K562 (cell line): ENCODE results near the gene CROCC2. TPM values are rescaled to one million over a fixed set of nuclear protein-coding genes. Genes with fewer than 3 reads are reported as not detected.

ENCODE experiments used
- ATAC-seq: fragments of 200-7000 bp; cut with Tn5 transposase; 3 replicates; pipeline ENCODE4 v1.9.1; 2020; ENCODE audit warnings: moderate library complexity
- BruUV-seq: library from RNA; stranded (reverse); fragments of 400-500 nt; replicated peaks from 2 replicates; lab custom pipeline; 2021; lab: Mats Ljungman, UMichigan
- CTCF ChIA-PET: fragments of 300-600 bp; formaldehyde crosslinking; extraction: SDS; loops from one replicate; lab custom pipeline; 2021; ENCODE audit warnings: low intra/inter-chr PET ratio; lab: Yijun Ruan, JAX
- POLR2A ChIA-PET: fragments of 300-600, 350-650 bp; sonication (Branson Sonifier 250); formaldehyde crosslinking; extraction: SDS; loops from one replicate; lab custom pipeline; 2021; ENCODE audit warnings: antibody characterized with exemption, inconsistent platforms; lab: Yijun Ruan, JAX
- DNase-seq, 4 experiments: peaks; one replicate each; pipeline versions ENCODE4 v3.0.0 to v3.0.0-alpha.2; 2011 to 2018; ENCODE audit warnings: low spot score in 3 of 4, mixed read lengths in 3 of 4; ENCODE audit errors: extremely low read depth in 1 of 4
- FAIRE-seq: peaks from 2 replicates; lab custom pipeline; 2011; peaks lifted over from hg19 to GRCh38; lab: Jason Lieb, UNC
- H2AFZ ChIP-seq: 2 replicates; pipeline ENCODE4 v1.6.0; 2011; ENCODE audit warnings: low read depth, low read length, control low read depth, inconsistent platforms
- H3K27ac ChIP-seq: fragments of 200-600 bp; 3 replicates; pipeline ENCODE4 v1.8.0; 2011; ENCODE audit warnings: low read depth, mild to moderate bottlenecking, control low read depth, inconsistent platforms, low read length, moderate library complexity, mixed read lengths; ENCODE audit errors: extremely low read depth
- H3K27me3 ChIP-seq, 2 experiments: fragments of 300-600 bp in 1 of 2; 2 replicates in 1 of 2; 3 replicates in 1 of 2; pipeline versions ENCODE4 v1.6.0 to v1.8.0; 2011; ENCODE audit warnings: inconsistent platforms in 2 of 2, low read length in 2 of 2, mild to moderate bottlenecking in 1 of 2, mixed read lengths in 1 of 2, moderate library complexity in 1 of 2; ENCODE audit not compliant: control insufficient read depth in 2 of 2, insufficient read depth in 2 of 2
- H3K36me3 ChIP-seq: fragments of 300-600 bp; 3 replicates; pipeline ENCODE4 v1.8.0; 2011; ENCODE audit warnings: mild to moderate bottlenecking, low read length, inconsistent platforms; ENCODE audit not compliant: control insufficient read depth, insufficient read depth
- H3K4me1 ChIP-seq, 2 experiments: fragments of 200-600 bp in 1 of 2; replicated peaks in 1 of 2; 2 replicates in 1 of 2; 3 replicates in 1 of 2; pipeline versions ENCODE4 v1.5.1 to v1.8.0; 2011; ENCODE audit warnings: inconsistent platforms in 2 of 2, low read length in 2 of 2, mild to moderate bottlenecking in 1 of 2, mixed read lengths in 1 of 2, moderate library complexity in 1 of 2; ENCODE audit not compliant: control insufficient read depth in 2 of 2, insufficient read depth in 2 of 2
- H3K4me2 ChIP-seq: 2 replicates; pipeline ENCODE4 v1.6.1; 2011; ENCODE audit warnings: low read length, control low read depth, inconsistent platforms, mixed read lengths; ENCODE audit not compliant: insufficient read depth
- H3K4me3 ChIP-seq: fragments of 200-600 bp; sonication (generic), shearing (Covaris generic); 2 replicates; pipeline ENCODE4 v1.5.1; 2016; ENCODE audit warnings: control low read depth, inconsistent platforms
- H3K79me2 ChIP-seq: fragments of 200-600 bp; 3 replicates; pipeline ENCODE4 v1.8.0; 2011; ENCODE audit warnings: low read length, inconsistent platforms; ENCODE audit not compliant: control insufficient read depth, insufficient read depth
- H3K9ac ChIP-seq, 2 experiments: 2 replicates each; pipeline versions ENCODE4 v1.6.0 to v1.6.1; 2011; ENCODE audit warnings: low read depth in 2 of 2, low read length in 2 of 2, control low read depth in 1 of 2, inconsistent platforms in 1 of 2, mild to moderate bottlenecking in 1 of 2, mixed read lengths in 1 of 2; ENCODE audit not compliant: insufficient read depth in 1 of 2
- H3K9me1 ChIP-seq: one replicate; pipeline ENCODE4 v1.6.0; 2011; ENCODE audit warnings: inconsistent platforms, mild to moderate bottlenecking, low read length, moderate library complexity; ENCODE audit not compliant: control insufficient read depth, insufficient read depth
- H3K9me3 ChIP-seq: replicated peaks from 2 replicates; pipeline ENCODE4 v1.5.1; 2011; ENCODE audit warnings: low read depth, low read length, inconsistent platforms; ENCODE audit not compliant: control insufficient read depth, insufficient read depth
- H4K20me1 ChIP-seq: replicated peaks from 2 replicates; pipeline ENCODE4 v1.6.1; 2011; ENCODE audit warnings: low read length, inconsistent platforms, mixed read lengths; ENCODE audit not compliant: control insufficient read depth, insufficient read depth
- MLLT1 ChIP-seq, 2 experiments: fragments of 450-650 bp; IDR thresholded peaks; 2 replicates each; pipeline ENCODE4 v1.6.1; 2016
- ZBTB40 ChIP-seq, 2 experiments: fragments of 450-650 bp in 1 of 2; sonication (generic) in 1 of 2; formaldehyde crosslinking in 1 of 2; IDR thresholded peaks; 2 replicates each; pipeline versions ENCODE4 v1.7.1 to v1.9.0; 2016 to 2022; ENCODE audit warnings: inconsistent platforms in 1 of 2, mild to moderate bottlenecking in 1 of 2, missing genetic modification reagents in 1 of 2
- ZMIZ1 ChIP-seq, 2 experiments: fragments of 150-350 bp in 1 of 2; IDR thresholded peaks; 2 replicates each; pipeline ENCODE4 v1.6.1; 2012 to 2016; ENCODE audit warnings: low read depth in 2 of 2, low read length in 2 of 2, mild to moderate bottlenecking in 1 of 2, moderate library complexity in 1 of 2
- WGBS: fragments of 100-300 bp; shearing (Covaris generic); methylation state at CpG from one replicate; pipeline ENCODE4 v1.1.6; 2016; ENCODE audit warnings: low coverage, mixed read lengths; ENCODE audit not compliant: insufficient coverage; ENCODE audit errors: missing lambda C conversion rate; 5-methylcytosine and 5-hydroxymethylcytosine counted together
- in situ Hi-C: fragments of 300-500 bp; cut with MboI; formaldehyde crosslinking; loops from 4 replicates; pipeline ENCODE4 v1.15.0; 2018; ENCODE audit warnings: inconsistent platforms, mixed read lengths
- intact Hi-C: fragments of 100-400 bp; cut with micrococcal nuclease; formaldehyde crosslinking; loops from 2 replicates; pipeline ENCODE4 v1.14.2; 2022
- polyA plus RNA-seq, 8 experiments: library from polyadenylated mRNA; depleted of rRNA in 4 of 8; stranded (reverse) in 5 of 8; unstranded in 3 of 8; fragments of >200 nt; fragmentation: Nextera tagmentation in 2 of 8; fragmentation: Illumina TruSeq in 1 of 8; extraction: Ambion mirVana in 2 of 8; extraction: Trizol in 1 of 8; gene quantifications; 2 replicates each; pipeline versions ENCODE4 v1.2.1 to v1.2.3, GENCODE V29; 2011 to 2014; ENCODE audit warnings: inconsistent platforms in 1 of 8, missing spikeins in 1 of 8
- total RNA-seq, 7 experiments: library from RNA; depleted of rRNA in 6 of 7; stranded (reverse); fragments of >200 nt in 6 of 7; fragmentation: Illumina TruSeq in 2 of 7; extraction: Trizol in 2 of 7; gene quantifications; 2 replicates each; pipeline versions ENCODE4 v1.2.1 to v1.2.3, GENCODE V29; 2011 to 2021; ENCODE audit warnings: low replicate concordance in 1 of 7

The CROCC2 gene
- total and polyA plus RNA-seq, 9 of the 15 experiments (the other 6 are each of a cell fraction or from before 2014, with no cell fraction given): not detected

GRCh38 chr2:240997856-240998705 is 91.9 kb downstream of the CROCC2 start, which contains the start of gene SNED1 (continued):
- no peak for TF ChIP-seq MLLT1 (IDR thresholded peaks at IDR 0.05)
- TF ChIP-seq, all 486 proteins: peak for 5

- H3K4me2 ChIP-seq: no peak overlapping the region; the same call in 1 of the 2 replicates
- no peaks in the 10 kb centered on the region for H3K9me1 ChIP-seq
- in situ Hi-C loops (no loop called here), intact Hi-C loops (no loop called here)
- no TSS peak for BruUV-seq
- peaks cover 0 to 33% of the 10 kb centered on the region in 2 experiments; a peak in 2 of 5 replicates for H3K27me3 ChIP-seq
- H4K20me1 ChIP-seq: peaks cover 4% of the 10 kb centered on the region
- no peaks in the 10 kb centered on the region for H3K79me2 ChIP-seq
- peak overlapping the region in 1 of 2 experiments; percentile 76; a peak in 2 of 4 replicates for H3K9ac ChIP-seq
- no peak overlapping the region for H3K27ac ChIP-seq
- POLR2A ChIA-PET: interaction anchor here (0.6 kb wide), 1 partner anchor 22 kb away, joined by 3 read pairs; no protein-coding TSS in a partner anchor
- CTCF ChIA-PET: no interaction called here
- 0% methylated on average over 1 of the region's 51 CpGs for WGBS
- peaks cover 0 to 31% of the 10 kb centered on the region in 2 experiments; a peak in 2 of 5 replicates for H3K4me1 ChIP-seq
- ATAC-seq: no peak; the same call in 2 of the 3 replicates
- H2AFZ ChIP-seq: no peak overlapping the region
- no peaks in the 10 kb centered on the region for H3K36me3 ChIP-seq
- FAIRE-seq: no peak
- H3K9me3 ChIP-seq: no peaks in the 10 kb centered on the region
- DNase-seq: no peak
- H3K4me3 ChIP-seq: no peak overlapping the region
- TF ChIP-seq ZMIZ1 (IDR thresholded peaks at IDR 0.05; ENCODE audit: low read depth in 2 of 2, low read length in 2 of 2) (no peak), ZBTB40 (IDR thresholded peaks at IDR 0.05) (no peak), ZBTB40 (CRISPR knock-in tag; IDR thresholded peaks at IDR 0.05) (no peak)
Observed at GRCh38 chr2:240998706-240998994, 92.5 kb downstream of the CROCC2 start.
